ENCODE data around the gene ZDHHC4.
"Not testable (repeated sequence)": the region's sequence is repeated elsewhere in the genome, so short reads cannot be mapped to it uniquely, and the experiment has no call there.

ZDHHC4 gene

DNA sequence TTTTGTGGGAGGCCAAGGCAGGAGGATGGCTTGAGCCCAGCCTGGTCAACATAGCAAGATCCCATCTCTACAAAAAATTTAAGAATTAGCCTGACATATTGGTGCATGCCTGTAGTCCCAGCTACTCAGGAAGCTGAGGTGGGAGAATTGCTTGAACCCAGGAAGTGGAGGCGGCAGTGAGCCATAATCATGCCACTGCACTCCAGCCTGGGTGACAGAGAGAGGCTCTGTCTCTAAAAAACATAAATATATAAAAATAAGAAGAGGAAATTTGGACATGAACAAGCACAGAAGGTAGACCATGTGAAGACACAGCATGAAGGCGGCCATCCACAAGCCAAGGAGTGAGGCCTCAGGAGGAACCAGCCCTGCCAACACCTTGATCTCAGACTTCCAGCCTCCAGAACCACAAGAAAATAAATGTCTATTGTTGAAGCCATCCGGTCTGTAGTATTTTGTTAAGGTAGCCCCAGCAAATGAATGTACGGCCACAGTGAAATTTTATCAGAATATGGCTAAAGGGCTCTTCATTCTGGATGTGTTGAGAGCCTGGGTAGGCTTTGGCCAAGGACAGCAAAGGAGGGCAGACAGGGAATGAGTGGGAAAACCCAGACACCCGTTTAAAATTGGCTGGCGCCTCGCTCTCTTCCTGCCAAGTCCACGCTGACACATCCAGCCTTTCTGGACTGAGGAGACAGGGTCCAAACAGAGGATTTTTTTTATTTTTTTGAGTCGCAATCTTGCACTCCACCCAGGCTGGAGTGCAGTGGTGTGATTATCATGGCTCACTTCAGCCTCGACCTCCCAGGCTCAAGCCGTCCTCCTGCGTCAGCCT, 13.1 kb upstream of the ZDHHC4 start:
- no peak for DNase-seq

DNA sequence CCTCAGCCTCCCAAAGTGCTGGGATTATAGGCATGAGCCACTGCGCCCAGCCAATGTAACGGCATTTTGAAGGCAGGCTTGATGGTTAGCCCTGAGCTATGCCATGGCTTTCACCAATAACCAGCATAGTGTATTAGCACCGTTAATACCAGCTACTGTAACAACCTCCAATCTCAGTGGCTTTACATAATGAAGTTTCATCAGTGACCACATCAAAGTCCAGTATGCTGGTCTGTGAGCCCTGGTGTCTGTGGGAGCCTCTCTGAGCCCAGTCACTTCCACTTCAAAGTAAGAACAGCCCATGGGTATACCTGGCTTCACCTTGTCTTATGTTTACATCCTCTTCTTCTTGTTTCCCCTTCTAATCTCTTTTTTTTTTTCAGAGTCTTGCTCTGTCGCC, 11.6 kb upstream of the ZDHHC4 start:
- DNase-seq, result no peak

- DNase-seq, result no peak
Observed at GRCh38 chr7:6567886-6568285, 9.4 kb upstream of the ZDHHC4 start.

DNA sequence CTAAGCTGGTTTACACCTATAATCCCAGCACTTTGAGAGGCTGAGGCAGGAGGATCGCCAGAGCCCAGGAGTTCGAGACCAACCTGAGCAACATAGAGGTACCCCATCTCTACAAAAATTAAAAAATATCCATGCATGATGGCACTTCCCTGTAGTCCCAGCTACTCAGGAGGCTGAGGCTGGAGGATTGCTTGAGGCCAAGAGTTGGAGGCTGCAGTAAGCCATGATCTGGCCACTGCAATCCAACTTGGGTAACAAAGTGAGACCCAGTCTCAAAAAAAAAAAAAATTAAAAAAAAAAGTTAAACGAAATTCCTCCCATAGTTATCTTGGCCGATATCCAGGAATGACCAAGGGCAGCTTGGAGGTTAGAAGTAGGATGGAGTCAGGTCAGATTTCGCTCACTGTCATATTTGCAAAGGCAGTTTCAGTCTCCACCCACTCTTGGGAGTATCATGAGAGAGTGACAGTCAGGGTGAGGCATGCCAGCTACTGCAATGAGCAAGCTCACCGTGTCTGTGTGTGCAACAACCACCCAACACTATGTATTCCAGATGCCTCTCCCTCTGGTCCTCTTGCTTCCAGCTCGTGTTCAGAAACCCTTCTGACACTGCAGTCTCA, 6.0 kb upstream of the ZDHHC4 start:
- no peak for DNase-seq

- DNase-seq, result no peak
Observed at GRCh38 chr7:6575281-6576023, 1.8 kb upstream of the ZDHHC4 start.

DNA sequence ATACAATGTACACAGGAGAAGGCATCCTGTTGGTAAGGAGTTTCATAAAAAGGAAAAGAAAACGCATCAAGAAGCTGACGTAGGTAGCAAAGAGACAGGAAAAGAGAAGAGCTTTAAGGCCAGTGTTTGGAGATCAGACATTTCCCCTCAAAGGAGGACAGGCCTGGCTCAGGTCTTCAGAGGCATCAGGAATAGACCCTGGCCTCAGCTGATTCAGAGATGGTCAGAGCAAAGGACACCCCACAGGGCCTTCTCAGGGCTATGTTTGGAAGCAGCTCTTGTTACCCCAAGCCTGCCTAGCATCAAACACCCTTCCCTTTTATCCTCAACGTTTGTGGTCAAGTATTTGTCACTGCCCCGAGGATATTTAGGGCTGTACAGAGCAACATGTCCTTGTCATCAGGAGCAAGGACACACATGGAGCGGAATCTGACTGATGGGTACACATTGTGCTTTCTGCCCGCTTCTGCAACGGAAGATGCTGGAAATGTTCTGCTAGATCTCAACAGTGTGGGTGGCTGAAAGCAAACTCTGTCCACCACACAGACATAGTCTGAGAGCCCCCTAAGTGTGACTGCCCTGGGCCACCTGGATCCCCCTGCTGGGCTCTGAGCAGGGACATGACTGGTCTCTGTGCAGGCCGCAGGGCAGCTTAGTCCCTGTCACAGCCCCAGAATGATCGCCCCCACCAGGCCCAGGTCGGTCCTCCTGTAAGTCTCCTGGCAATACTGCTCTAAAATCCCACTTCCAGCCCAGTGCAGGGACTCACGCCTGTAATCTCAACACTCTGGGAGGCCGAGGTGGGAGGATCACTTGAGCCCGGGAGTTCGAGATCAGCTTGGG, 1.0 kb upstream of the ZDHHC4 start:
- DNase-seq, result no peak

- not testable (repeated sequence) for DNase-seq
Observed at GRCh38 chr7:6576867-6577368, 336 bp upstream of the ZDHHC4 start.

DNA sequence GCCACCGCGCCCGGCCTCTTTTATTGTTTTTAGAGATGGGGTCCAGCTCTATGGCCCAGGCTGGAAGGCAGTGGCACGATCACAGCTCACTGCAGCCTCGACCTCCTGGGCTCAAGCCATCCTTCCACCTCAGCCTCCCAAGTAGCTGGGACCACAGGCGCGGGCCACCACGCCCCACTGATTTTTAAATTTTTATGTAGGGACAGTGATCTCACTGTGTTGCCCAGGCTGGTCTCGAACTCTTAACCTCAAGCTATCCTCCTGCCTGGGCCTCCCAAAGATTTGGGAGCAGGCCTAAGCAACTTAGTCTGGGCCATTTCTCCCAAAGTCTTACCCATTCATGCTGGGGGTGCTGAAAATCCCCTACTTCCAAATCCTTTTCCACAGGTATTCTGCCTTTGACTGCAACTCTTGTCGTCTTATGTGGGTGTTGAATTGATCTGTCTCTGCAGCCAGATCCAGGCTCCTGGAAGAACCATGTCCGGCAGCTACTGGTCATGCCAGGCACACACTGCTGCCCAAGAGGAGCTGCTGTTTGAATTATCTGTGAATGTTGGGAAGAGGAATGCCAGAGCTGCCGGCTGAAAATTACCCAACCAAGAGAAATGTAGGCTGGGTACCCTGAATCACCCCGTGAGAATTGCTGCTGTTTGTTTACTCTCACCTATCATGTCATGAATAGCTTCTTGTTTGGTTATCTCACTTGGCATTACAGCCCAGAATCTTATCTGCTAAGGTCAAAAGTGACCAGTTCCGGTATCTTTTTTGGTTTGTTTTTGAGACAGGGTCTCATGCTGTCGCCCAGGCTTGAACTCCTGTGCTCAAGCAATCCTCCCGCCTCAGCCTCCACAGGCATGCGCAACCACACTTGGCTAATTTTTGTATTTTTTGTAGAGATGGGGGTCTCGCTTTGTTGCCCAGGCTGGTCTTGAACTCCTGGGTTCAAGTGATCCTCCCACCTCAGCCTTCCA, 1.1 kb downstream of the ZDHHC4 start:
- no peak for DNase-seq

GRCh38 chr7:6579446-6579845, 2.2 kb downstream of the ZDHHC4 start:
- DNase-seq, result no peak

GRCh38 chr7:6585746-6586432, 8.6 kb downstream of the ZDHHC4 start:
- not testable (repeated sequence) for DNase-seq

- no peak for DNase-seq
Observed at GRCh38 chr7:6588566-6588965, 11.3 kb downstream of the ZDHHC4 start.

- DNase-seq, result no peak
Observed at GRCh38 chr7:6589151-6589828, 12.0 kb downstream of the ZDHHC4 start.

DNA sequence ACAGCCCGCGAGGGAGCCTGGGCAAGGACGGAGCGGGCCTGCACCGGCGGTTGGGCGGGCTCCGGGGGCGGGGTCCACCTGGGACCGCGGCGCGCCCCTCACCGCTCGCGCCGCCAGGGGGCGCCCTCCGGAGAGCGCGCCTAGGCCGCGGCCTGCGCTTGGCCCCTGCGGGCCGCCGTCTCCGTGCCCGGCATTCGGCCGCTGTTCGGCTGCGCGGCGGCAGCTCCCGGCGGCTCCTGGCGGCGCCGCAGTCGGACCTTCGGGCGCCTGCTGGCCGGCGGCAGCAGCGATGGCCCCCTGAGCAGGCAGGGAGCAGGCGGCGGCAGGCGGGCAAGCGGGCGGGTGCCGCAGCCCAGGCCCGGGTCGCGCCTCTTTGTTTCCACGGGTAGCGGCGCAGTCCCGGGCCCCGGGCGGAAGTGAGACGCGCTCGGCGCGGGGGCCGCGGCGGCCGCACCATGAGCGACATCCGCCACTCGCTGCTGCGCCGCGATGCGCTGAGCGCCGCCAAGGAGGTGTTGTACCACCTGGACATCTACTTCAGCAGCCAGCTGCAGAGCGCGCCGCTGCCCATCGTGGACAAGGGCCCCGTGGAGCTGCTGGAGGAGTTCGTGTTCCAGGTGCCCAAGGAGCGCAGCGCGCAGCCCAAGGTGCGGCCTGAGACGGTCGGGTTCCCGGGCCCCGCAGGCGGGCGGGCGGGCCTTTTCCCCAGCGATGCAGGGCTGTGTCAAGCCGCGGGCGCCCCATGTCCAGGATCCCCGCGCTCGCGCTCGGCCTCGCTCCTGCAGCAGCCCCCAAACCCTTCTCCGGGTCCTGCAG, 12.8 kb downstream of the ZDHHC4 start, which contains the start of gene INTS15:
TSS of gene INTS15 (plus strand) at position 193 of the 816 bp plus-strand sequence. CDS start at position 456, 263 bp downstream.
- DNase-seq, result no peak

DNA sequence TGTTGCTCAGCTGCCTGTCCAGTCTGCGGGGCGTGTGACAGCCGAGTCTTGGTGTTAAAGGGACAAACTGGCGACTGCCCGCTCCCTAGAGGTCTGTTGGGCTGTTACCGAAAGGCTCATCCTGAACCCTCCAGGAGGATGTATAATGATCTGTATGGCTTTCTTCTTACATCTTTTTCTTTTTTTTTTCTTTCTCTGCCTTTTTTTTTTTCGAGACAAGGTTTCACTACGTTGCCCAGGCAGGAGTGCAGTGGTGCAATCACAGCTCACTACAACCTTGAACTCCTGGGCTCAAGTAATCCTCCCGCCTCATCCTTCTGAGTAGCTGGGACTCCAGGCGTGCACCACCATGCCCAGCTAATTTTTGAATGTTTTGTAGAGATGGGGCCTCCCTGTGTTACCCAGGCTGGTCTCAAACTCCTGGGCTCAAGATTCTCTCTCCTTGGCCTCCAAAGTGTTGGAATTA, 13.4 kb downstream of the ZDHHC4 start:
- DNase-seq, result no peak

GRCh38 chr7:6600093-6600492, 22.8 kb downstream of the ZDHHC4 start:
- no peak for DNase-seq

DNA sequence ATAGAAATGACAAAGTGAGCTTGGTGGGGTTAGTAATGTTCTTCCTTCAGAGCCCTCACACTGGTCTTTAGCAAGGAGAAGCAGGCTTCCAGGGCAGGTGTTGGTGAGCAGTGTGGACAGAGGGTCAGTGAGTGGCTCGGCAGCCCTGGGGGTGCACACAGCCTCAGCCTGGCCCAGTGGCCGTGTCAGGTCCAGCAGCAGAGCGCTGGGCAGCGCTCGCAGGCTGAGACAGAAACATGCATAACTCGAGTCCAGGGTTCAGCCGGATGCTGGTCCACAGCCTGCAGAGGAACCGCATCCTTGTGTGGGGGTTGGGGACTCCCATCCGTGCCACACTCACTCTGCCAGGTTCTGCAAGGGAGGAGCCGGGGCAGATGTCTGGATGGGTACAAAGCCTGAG, 27.2 kb downstream of the ZDHHC4 start:
- no peak for DNase-seq

GRCh38 chr7:6606866-6607583, 29.8 kb downstream of the ZDHHC4 start:
- no peak for DNase-seq

- DNase-seq, result no peak
Observed at GRCh38 chr7:6607651-6608051, 30.4 kb downstream of the ZDHHC4 start.

Measured in NCI-H2081 treated with DMSO at 0.1 percent for 48 hours (cell line).